Stimulated activated CD8-positive, alpha-beta memory T cell treated with anti-CD3 and anti-CD28 coated beads, Interleukin-2, amount 100 ng/mL, for 1 hour (primary cell): Measurements from ENCODE around the gene G3BP2.
A peak's percentile ranks its signal among the peaks of the same experiment; 100 is the strongest.

Experiments used
- DNase-seq, 2 donors: peaks; one replicate each; pipeline ENCODE4 v3.0.0-alpha.2; 2020; ENCODE audit warnings: low read depth in 2 of 2

The G3BP2 gene

DNA sequence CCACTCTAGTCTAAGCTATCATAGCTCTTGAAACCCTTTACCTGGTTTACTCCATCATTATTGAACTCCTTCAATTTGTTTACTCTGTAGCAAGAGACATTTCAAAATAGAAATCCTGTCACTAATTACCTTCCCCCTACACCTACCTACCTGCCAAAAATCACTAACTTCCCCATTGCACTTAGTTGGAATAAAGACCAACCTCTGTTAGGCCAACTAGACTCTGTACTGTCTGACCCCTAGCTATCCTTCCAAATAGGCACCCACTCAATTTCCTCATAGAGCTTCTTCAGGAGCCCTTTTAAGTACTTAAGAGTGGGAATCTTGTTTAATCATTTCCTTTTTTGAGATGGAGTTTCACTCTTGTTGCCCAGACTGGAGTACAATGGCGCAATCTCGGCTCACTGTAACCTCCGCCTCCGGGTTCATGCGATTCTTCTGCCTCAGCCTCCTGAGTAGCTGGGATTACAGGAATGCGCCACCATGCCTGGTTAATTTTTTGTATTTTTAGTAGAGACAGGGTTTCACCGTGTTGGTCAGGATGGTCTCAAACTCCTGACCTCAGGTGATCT is 34.0 kb downstream of the G3BP2 start:
- DNase-seq: no peak

DNA sequence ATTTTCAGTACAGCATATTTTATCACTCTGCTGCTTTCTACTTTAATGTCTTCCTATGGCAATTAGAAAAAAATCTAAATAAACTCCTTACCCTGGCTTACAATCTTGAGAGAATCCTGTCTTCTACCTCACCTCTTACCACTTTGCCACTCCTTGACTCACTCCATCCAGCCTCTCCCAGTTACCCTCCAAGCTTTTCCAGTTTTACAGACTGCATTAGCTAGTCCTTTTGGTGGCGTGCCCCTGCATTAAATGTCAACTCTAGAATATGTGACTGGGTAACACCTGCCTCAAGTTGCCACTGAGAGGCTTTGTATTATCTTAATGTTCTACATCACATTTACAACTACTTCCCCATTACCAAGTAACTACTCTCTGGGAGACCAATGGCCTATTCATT is 35.4 kb downstream of the G3BP2 start:
- DNase-seq: no peak

DNA sequence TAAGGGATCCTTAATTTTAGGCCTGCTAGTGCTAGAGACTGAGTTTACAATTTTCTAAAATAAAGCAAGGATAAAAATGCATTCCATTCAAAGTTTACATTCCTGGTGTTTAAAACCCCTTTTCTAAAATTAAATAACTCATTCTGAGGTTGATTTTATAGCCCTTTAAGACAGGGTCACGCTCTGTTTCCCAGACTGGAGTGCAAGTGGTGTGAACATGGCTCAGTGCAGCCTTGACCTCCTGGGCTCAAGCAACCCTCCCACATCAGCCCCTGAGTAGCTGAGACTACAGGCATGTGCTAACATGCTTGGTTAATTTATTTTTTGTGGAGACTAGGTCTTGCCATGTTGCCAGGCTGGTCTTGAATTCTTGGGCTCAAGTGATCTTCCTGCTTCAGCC is 36.0 kb downstream of the G3BP2 start:
- DNase-seq: no peak

DNA sequence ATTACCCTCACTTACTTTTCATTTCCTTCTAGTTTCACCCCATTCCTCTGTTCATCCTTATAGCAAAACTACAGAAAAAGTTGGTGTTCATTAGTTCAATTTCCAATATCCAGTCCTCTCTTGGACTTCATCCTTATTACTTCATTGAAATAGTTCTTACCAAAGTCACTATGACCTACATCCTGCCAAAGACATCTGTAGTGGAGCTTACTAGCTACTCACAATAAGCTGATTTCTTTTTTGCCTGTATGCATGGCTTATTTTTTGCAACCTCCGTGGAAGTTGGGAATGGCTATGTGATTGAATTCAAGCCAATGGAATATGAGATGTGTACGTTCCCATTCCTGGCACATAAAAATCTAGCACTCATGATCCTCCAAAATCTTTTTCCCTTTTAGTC is 38.3 kb downstream of the G3BP2 start:
- DNase-seq: no peak

DNA sequence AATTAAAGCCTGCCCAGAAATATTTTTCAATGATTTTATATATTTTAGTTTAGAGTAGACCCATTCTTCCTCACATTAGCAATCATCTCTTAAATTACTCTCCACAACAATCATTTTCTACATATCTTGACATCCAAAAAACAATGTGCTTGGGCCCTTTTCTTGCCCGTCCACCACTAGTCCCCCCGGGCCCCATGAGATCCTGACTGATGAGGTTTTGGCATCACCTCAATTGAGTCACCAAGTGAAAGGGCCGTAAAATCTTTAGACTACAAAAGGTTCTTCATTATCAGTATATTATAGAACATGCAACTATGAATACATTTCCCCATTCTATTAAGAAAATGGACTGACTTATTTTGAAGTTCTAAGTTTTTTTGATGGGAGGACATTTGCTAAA is 38.9 kb downstream of the G3BP2 start:
- no peak for DNase-seq

DNA sequence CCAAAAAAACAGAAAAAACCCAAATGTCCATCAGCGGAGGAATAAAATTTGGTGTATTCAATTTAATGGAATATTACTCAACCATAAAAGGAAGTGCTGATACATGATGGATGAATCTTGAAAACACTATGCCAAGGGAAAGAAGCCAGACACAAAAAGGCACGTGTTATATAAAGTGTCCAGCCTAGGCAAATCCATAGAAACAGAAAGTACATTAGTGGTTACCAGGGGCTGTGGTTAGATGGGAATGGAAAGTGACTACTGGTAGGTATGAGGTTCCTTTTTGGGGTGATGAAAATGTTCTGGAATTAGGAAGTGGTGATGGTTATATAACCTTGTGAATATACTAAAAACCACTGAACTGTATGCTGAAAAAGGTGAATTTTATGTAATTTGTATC is 39.4 kb downstream of the G3BP2 start:
- no peak for DNase-seq

DNA sequence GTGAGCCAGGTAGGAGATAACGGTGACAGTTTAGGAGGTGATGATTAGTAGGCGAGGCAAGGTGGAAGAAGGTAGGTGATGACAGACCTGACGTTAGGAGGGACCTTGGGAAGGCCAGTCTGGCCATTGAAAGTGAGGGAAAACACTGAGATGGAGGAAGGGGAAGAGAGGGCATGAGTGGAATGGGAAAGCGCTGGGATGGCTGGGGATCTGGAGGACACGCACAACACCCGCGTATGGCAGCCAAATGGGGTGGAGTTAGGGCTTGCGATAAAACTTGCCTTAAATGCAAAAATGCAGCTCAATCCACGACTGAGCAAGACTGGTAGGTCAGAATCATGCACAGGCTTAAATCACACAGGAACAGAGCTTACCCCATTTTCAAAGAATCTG is 42.3 kb downstream of the G3BP2 start:
- no peak for DNase-seq

DNA sequence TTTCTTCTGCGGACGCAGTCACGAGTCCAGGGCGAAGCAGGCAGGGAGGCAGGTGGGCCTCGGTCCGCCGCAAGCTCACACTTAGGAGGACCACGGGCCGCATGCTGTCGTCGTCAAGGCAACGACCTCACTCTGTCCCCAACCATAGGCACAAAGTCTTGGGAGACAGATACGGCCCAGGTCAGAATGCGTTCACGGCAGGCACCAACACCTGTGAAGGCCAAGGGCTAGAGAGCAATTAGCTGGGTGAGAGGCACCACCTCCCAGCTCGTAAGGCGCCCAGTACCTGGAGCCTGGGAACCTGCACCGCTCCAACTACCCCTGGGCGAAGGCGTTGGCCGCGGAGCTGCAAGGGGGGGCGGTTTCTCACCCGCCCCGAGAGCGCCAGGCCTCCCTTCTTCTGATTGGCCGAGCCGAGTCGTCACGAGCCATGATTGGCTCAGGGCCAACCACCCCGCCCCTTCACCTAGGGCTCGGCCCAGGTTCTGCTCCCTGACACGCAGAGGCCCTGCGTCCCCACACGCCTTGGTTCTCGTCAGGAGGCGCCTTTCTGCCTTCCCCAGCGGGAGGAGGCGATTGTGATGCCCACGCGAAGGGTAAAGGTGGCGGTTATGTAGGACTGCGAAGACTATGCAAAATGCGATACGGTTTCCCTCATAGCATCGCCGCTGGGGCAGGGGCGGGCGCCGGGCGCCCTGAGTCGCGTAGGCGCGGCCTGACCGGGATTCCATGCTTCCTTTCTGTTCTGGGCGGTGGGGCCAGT is 42.9 kb downstream of the G3BP2 start, which contains the start of gene CDKL2:
Gene CDKL2 (minus strand): TSS at position 355 of the 763 bp plus-strand sequence. CDS start 4,540 bp downstream, outside the sequence.
- DNase-seq: peak; percentile 87 to 90

DNA sequence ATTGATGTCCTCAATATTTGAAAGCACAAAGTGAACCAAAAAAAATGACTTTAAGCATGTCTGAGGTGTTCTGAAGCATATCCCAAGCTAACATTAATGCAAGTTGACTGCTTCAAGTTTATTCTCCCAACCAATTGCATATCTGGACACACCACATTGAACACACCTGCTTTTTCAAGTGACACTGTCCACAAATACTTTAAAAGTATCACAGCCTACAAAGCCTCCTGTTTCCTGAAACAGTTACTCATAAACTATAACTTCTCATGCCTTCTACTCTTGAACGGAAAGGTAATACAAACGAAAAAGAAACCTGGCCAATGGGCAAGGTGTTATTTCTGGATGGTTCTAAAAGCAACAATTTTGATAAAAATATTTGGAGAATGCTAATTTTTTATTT is 44.0 kb downstream of the G3BP2 start:
- DNase-seq: no peak

DNA sequence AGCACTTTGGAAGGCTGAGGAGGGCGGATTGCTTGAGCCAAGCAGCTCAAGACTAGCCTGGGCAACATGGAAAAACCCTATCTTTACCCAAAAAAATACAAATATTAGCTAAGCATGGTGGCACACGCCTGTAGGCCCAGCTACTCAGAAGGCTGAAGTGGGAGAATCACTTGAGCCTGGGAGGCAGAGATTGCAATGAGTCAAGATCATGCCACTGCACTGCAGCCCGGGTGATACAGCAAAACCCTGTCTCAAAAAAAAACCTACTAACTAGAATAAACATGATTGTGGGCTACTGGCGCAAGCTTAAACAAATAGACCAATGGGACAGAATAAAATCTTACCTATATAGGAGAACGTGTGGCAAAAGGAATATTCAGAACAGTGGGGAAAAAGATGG is 50.2 kb downstream of the G3BP2 start:
- no peak for DNase-seq

DNA sequence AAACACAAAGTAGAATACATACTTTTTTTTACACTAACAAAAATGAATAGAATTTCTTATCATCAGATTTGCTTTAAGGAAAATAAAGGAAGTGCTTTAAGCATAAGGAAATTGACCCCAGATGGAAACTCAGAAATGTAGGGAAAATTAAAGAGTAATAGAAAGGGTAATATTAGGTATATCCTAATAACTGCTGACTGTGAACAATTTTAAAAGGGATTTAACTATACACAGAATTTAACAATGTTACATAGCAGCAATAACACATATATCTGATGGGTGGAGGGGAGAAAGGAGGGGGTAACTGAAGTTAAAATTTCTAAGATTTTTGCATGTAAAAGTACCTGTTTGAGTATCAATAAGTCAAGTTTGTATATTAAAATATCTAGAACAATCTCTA is 51.5 kb downstream of the G3BP2 start:
- DNase-seq: no peak

DNA sequence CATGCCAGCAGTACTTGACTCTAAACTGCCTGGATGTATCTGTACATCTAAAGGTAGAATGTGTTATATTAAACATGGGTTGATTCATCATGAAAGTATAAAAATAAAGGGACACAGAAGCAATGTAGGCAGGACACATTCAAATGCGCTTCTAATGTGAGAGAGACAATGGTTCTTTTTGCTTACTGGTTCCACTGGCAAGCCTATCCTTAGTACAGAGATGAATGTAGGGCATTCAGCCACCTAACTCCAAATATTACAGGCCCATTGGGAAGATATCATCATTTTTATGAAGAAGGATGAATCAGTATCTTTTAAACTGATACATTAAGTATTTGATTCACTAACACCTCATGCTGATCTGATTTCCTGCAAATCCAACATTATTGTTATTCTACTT is 60.9 kb downstream of the G3BP2 start:
- no peak for DNase-seq

DNA sequence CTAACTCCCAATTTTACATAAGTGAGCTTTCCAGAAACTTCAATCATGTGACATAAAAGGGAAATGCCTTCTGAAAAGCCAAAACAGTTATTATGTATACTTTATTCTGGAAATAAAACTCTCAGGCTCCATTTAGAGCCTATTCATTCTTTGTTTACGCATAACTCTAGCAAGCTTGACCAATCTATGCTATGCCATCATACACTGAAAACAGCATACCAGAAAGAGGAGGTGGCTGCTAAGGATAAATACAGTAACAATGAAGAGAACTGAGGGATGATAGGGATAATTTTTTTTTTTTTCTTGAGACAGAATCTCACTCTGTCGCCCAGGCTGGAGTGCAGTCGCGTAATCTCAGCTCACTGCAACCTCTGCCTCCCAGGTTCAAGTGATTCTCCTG is 67.3 kb downstream of the G3BP2 start:
- DNase-seq: no peak

DNA sequence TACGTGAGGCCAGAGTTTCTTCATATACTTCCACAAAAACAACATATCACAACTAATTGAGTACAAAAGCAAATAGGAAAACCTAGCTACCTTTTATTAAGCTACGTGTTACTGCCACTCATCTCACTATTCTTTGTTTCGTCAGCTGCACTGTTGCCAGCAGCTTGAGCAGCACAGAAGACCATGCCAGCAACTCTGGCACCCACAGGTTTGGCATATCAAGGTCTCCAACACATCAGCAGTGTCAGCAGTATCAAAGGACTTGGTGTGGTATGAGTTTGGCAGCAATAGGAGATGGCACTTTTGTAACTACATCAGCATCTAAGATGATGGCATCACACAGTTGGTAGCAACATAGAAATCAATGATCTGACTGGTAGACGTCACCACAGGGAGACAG is 73.6 kb downstream of the G3BP2 start:
- DNase-seq: no peak

DNA sequence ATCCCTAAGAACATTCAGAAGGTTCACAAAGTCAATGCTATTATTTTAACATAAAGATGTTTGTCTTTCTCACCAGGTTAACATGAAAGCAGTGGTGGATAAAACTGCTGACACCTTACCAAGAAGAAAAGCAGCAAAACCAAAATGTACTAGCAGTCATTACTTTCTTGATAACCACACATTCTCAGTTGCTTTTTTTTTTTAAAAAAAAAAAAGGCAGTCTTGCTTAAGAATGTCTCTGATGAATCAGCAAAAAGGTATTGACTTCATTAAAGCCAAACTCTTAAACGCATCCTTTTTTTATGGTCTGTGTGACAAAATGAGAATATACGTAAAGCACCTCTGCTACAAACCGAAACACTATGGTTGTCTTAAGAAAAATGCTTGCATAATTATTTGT is 74.8 kb downstream of the G3BP2 start:
- DNase-seq: no peak

DNA sequence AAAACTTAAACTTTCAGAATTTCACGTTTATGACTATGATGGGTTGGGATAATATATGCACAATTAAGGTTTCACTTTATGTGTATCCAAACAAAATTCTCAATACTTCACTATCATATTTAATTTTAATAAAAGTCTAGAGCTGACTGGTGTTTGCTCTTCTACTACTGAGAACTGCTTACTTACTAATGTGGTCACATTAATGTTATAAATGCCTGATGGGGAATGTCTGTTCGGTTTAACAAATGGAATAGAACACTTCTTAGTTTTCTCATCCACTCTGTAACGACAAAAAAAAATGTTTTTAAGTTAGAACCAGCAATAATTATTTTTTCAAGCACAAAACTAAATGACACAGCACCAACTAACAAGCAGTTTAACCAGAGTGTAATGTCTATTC is 77.2 kb downstream of the G3BP2 start:
- DNase-seq: no peak

DNA sequence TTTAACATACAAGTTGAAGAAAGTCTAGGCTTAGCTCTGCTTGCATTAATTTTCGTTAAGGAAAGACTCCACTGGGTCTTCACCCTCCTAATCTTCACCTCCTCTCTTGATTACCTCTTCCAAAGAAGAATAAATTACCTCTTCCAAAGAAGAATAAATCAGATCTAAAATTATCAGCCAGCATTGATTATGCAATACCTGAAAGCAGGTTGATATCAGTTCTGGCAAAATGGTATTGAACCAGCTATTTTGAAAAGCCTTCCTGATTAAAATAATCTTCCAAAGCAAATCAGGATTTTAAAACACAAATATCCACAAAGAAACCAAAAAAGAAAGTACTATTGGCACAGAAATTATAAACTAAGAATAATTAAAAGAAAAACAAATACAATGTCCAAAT is 79.8 kb downstream of the G3BP2 start:
- no peak for DNase-seq
